H1 (cell line): ENCODE measurements around the gene CCT4. TPM values are rescaled to one million over a fixed set of nuclear protein-coding genes. Genes with fewer than 3 reads are reported as not detected.

ENCODE experiments used
- CTCF ChIA-PET: fragments of 300-600 bp; sonication (Branson Sonifier 250); formaldehyde crosslinking; loops from one replicate; lab custom pipeline; 2021; ENCODE audit not compliant: partially characterized antibody; lab: Charles Lee
- POLR2A ChIA-PET: fragments of 300-600 bp; sonication (Branson Sonifier 250); formaldehyde crosslinking; loops from one replicate; lab custom pipeline; 2021; ENCODE audit warnings: inconsistent platforms; ENCODE audit not compliant: partially characterized antibody; lab: Charles Lee
- DNase-seq, 2 experiments: peaks; one replicate each; pipeline versions ENCODE4 v3.0.0 to v3.0.0-alpha.2; 2010 to 2022; ENCODE audit warnings: low spot score in 2 of 2, low read depth in 1 of 2, mixed read lengths in 1 of 2
- FAIRE-seq: peaks from 2 replicates; lab custom pipeline; 2011; peaks lifted over from hg19 to GRCh38; lab: Jason Lieb, UNC
- H2AFZ ChIP-seq: 2 replicates; pipeline ENCODE4 v1.8.1; 2012; ENCODE audit warnings: low read length, inconsistent platforms
- H2AK5ac ChIP-seq: 2 replicates; pipeline ENCODE4 v1.6.1; 2013; ENCODE audit warnings: low read depth, low read length
- H2BK120ac ChIP-seq: replicated peaks from 2 replicates; pipeline ENCODE3; 2013; ENCODE audit warnings: low read depth, low read length, inconsistent platforms
- H2BK12ac ChIP-seq: 2 replicates; pipeline ENCODE4 v1.6.1; 2013; ENCODE audit warnings: low read depth, low read length
- H2BK15ac ChIP-seq: 2 replicates; pipeline ENCODE4 v1.6.1; 2013; ENCODE audit warnings: low read length
- H2BK20ac ChIP-seq: 2 replicates; pipeline ENCODE4 v1.6.1; 2013; ENCODE audit warnings: low read length
- H2BK5ac ChIP-seq: 2 replicates; pipeline ENCODE4 v1.6.1; 2013; ENCODE audit warnings: low read depth, low read length
- H3K14ac ChIP-seq: 2 replicates; pipeline ENCODE4 v1.6.1; 2013; ENCODE audit warnings: inconsistent platforms; ENCODE audit not compliant: insufficient read length
- H3K18ac ChIP-seq: 2 replicates; pipeline ENCODE4 v1.6.1; 2013; ENCODE audit warnings: low read length; ENCODE audit errors: extremely low read depth
- H3K23ac ChIP-seq: 2 replicates; pipeline ENCODE4 v1.6.1; 2013; ENCODE audit warnings: inconsistent platforms; ENCODE audit not compliant: insufficient read length
- H3K23me2 ChIP-seq: 2 replicates; pipeline ENCODE4 v1.6.1; 2013; ENCODE audit warnings: low read depth, low read length
- H3K27ac ChIP-seq: 2 replicates; pipeline ENCODE4 v1.6.1; 2011; ENCODE audit warnings: low read depth, low read length, inconsistent platforms
- H3K27me3 ChIP-seq, 4 experiments: replicated peaks in 1 of 4; 1 replicate in 1 of 4; 2 replicates in 3 of 4; pipeline versions ENCODE4 v1.6.1 to v1.8.1; 2011 to 2013; ENCODE audit warnings: low read length in 3 of 4, mild to moderate bottlenecking in 3 of 4, inconsistent platforms in 2 of 4, mixed read lengths in 2 of 4, moderate library complexity in 1 of 4; ENCODE audit not compliant: control insufficient read depth in 3 of 4, insufficient read depth in 3 of 4; ENCODE audit errors: extremely low read depth in 1 of 4
- H3K36me3 ChIP-seq, 4 experiments: 2 replicates each; pipeline versions ENCODE4 v1.6.1 to v1.8.1; 2011 to 2013; ENCODE audit warnings: mild to moderate bottlenecking in 4 of 4, low read length in 3 of 4, moderate library complexity in 2 of 4, control low read depth in 1 of 4, inconsistent platforms in 1 of 4; ENCODE audit not compliant: insufficient read depth in 4 of 4, control insufficient read depth in 2 of 4
- H3K4ac ChIP-seq: replicated peaks from 2 replicates; pipeline ENCODE3; 2013; ENCODE audit warnings: low read length, low read depth, mixed read lengths, inconsistent platforms; ENCODE audit not compliant: insufficient read length
- H3K4me1 ChIP-seq, 4 experiments: replicated peaks in 1 of 4; 1 replicate in 1 of 4; 2 replicates in 3 of 4; pipeline versions ENCODE4 v1.6.1 to v1.8.1; 2011 to 2013; ENCODE audit warnings: low read length in 3 of 4, inconsistent platforms in 2 of 4, mixed read lengths in 1 of 4; ENCODE audit not compliant: insufficient read depth in 4 of 4, control insufficient read depth in 3 of 4
- H3K4me2 ChIP-seq, 2 experiments: 2 replicates each; pipeline versions ENCODE4 v1.6.1 to v1.8.1; 2011 to 2013; ENCODE audit warnings: low read depth in 2 of 2, low read length in 2 of 2, control low read depth in 1 of 2, inconsistent platforms in 1 of 2, mild to moderate bottlenecking in 1 of 2; ENCODE audit not compliant: insufficient read depth in 1 of 2
- H3K4me3 ChIP-seq, 4 experiments: fragments of 200-600, 300-600 bp in 1 of 4; sonication (generic), shearing (Covaris generic), sonication (Bioruptor Twin) in 1 of 4; 2 replicates each; pipeline versions ENCODE4 v1.5.1 to v1.8.1; 2011 to 2016; ENCODE audit warnings: low read length in 4 of 4, low read depth in 3 of 4, control low read depth in 2 of 4, inconsistent platforms in 2 of 4, mild to moderate bottlenecking in 2 of 4, mixed read lengths in 1 of 4, moderate library complexity in 1 of 4; ENCODE audit not compliant: insufficient read depth in 2 of 4; ENCODE audit errors: extremely low read depth in 1 of 4
- H3K56ac ChIP-seq: replicated peaks from 2 replicates; pipeline ENCODE3; 2013; ENCODE audit warnings: low read depth, mild to moderate bottlenecking, mixed read lengths, low read length, inconsistent platforms; ENCODE audit not compliant: insufficient read length
- H3K79me1 ChIP-seq: 2 replicates; pipeline ENCODE4 v1.6.1; 2013; ENCODE audit warnings: low read depth, low read length, control low read depth
- H3K79me2 ChIP-seq, 2 experiments: 2 replicates each; pipeline versions ENCODE4 v1.6.1 to v1.8.1; 2012 to 2013; ENCODE audit warnings: low read length in 2 of 2, mild to moderate bottlenecking in 2 of 2, inconsistent platforms in 1 of 2; ENCODE audit not compliant: insufficient read depth in 2 of 2, control insufficient read depth in 1 of 2
- H3K9ac ChIP-seq, 4 experiments: replicated peaks in 1 of 4; 1 replicate in 1 of 4; 2 replicates in 3 of 4; pipeline versions ENCODE4 v1.6.1 to v1.8.1; 2011 to 2013; ENCODE audit warnings: low read depth in 3 of 4, low read length in 3 of 4, control low read depth in 2 of 4, mild to moderate bottlenecking in 2 of 4, moderate library complexity in 2 of 4, inconsistent platforms in 1 of 4; ENCODE audit errors: extremely low read depth in 1 of 4
- H3K9me3 ChIP-seq, 2 experiments: 2 replicates each; pipeline versions ENCODE4 v1.6.1 to v1.8.1; 2012 to 2013; ENCODE audit warnings: mild to moderate bottlenecking in 2 of 2, moderate library complexity in 2 of 2, control low read depth in 1 of 2, inconsistent platforms in 1 of 2, low read depth in 1 of 2, low read length in 1 of 2, mixed read lengths in 1 of 2; ENCODE audit not compliant: insufficient read depth in 2 of 2
- H4K20me1 ChIP-seq, 2 experiments: replicated peaks in 1 of 2; 2 replicates each; pipeline versions ENCODE3 to v1.8.1; 2011 to 2013; ENCODE audit warnings: inconsistent platforms in 2 of 2, low read length in 2 of 2, mild to moderate bottlenecking in 1 of 2; ENCODE audit not compliant: insufficient read depth in 2 of 2, control insufficient read depth in 1 of 2
- H4K5ac ChIP-seq: 2 replicates; pipeline ENCODE4 v1.6.1; 2013; ENCODE audit warnings: low read length, low read depth, mixed read lengths, inconsistent platforms; ENCODE audit not compliant: insufficient read length
- H4K8ac ChIP-seq: 2 replicates; pipeline ENCODE4 v1.8.0; 2013; ENCODE audit warnings: mild to moderate bottlenecking, moderate library complexity, low read length, inconsistent platforms; ENCODE audit not compliant: insufficient read depth; ENCODE audit errors: extremely low read depth
- H4K91ac ChIP-seq: replicated peaks from 2 replicates; pipeline ENCODE3; 2013; ENCODE audit warnings: low read length, mixed read lengths, inconsistent platforms; ENCODE audit not compliant: insufficient read length
- EGR1 ChIP-seq: IDR thresholded peaks from 2 replicates; pipeline ENCODE4 v1.6.1; 2011; ENCODE audit warnings: low read depth, low read length, borderline replicate concordance
- GABPA ChIP-seq: IDR thresholded peaks from 2 replicates; pipeline ENCODE4 v1.6.1; 2011; ENCODE audit warnings: mild to moderate bottlenecking, low read length, moderate library complexity, borderline replicate concordance; ENCODE audit not compliant: insufficient read depth
- GTF2F1 ChIP-seq: IDR thresholded peaks from 2 replicates; pipeline ENCODE4 v1.6.1; 2012; ENCODE audit warnings: low read depth, low read length, improper control_type of control experiment, borderline replicate concordance
- JUN ChIP-seq: IDR thresholded peaks from 2 replicates; pipeline ENCODE4 v1.6.1; 2011; ENCODE audit warnings: low read depth, mild to moderate bottlenecking, improper control_type of control experiment, low read length
- JUND ChIP-seq: IDR thresholded peaks from 2 replicates; pipeline ENCODE4 v1.6.1; 2011; ENCODE audit warnings: mild to moderate bottlenecking, improper control_type of control experiment, low read length
- MAFK ChIP-seq: IDR thresholded peaks from 2 replicates; pipeline ENCODE4 v1.6.1; 2012; ENCODE audit warnings: low read depth, mild to moderate bottlenecking, improper control_type of control experiment, low read length
- NANOG ChIP-seq: IDR thresholded peaks from 2 replicates; pipeline ENCODE4 v1.6.1; 2011; ENCODE audit warnings: low read length, low read depth, mild to moderate bottlenecking, inconsistent platforms; ENCODE audit not compliant: insufficient read depth, poor library complexity, severe bottlenecking
- POU5F1 ChIP-seq: IDR thresholded peaks from 2 replicates; pipeline ENCODE4 v1.6.1; 2011; ENCODE audit warnings: low read depth, mild to moderate bottlenecking, low read length, moderate library complexity
- SP1 ChIP-seq: IDR thresholded peaks from 2 replicates; pipeline ENCODE4 v1.6.1; 2011; ENCODE audit warnings: low read depth, low read length
- SP2 ChIP-seq: IDR thresholded peaks from 2 replicates; pipeline ENCODE4 v1.6.1; 2012; ENCODE audit warnings: mild to moderate bottlenecking, low read length, inconsistent platforms
- TEAD4 ChIP-seq: IDR thresholded peaks from 2 replicates; pipeline ENCODE4 v1.6.1; 2012; ENCODE audit warnings: low read depth, low read length, inconsistent platforms, mixed read lengths
- ZNF274 ChIP-seq: IDR thresholded peaks from 2 replicates; pipeline ENCODE4 v1.7.0; 2012; ENCODE audit warnings: low read length, borderline replicate concordance; ENCODE audit errors: extremely low read depth
- WGBS, 2 experiments: shearing (Covaris generic) in 1 of 2; methylation state at CpG; one replicate each; pipeline versions ENCODE4 v1.1.6 to v1.1.7; 2013 to 2015; ENCODE audit warnings: low lambda C conversion rate in 2 of 2, mixed read lengths in 2 of 2, inconsistent platforms in 1 of 2, low coverage in 1 of 2, missing lambda C conversion rate in 1 of 2; ENCODE audit not compliant: insufficient replicate concordance in 2 of 2, insufficient coverage in 1 of 2, insufficient read length in 1 of 2; ENCODE audit errors: extremely low coverage in 1 of 2, missing lambda C conversion rate in 1 of 2; 5-methylcytosine and 5-hydroxymethylcytosine counted together
- polyA plus RNA-seq, 7 experiments: library from polyadenylated mRNA; depleted of rRNA in 3 of 7; stranded (reverse) in 5 of 7; unstranded in 2 of 7; fragments of >200 nt in 5 of 7; fragments of 200-250 nt in 2 of 7; gene quantifications; 1 replicate in 5 of 7; 2 replicates in 1 of 7; 4 replicates in 1 of 7; pipeline versions ENCODE4 v1.2.1 to v1.2.3, GENCODE V29; 2011 to 2013; ENCODE audit warnings: missing spikeins in 2 of 7, mixed read lengths in 2 of 7
- total RNA-seq: library from RNA; stranded (reverse); fragmentation: NEBNext Ultra II Directional; extraction: Animal tissue kit (Norgen Biotek cat#: 25700); gene quantifications from 2 replicates; pipeline ENCODE4 v1.2.1, GENCODE V29; 2021

The CCT4 gene
- total and polyA plus RNA-seq, 2 of the 8 experiments (the other 6 are each of a cell fraction or from before 2014, with no cell fraction given): 129 to 359 TPM

- Histone ChIP-seq H2BK20ac (no peak within 1 kb of the TSS), H3K18ac (0 out of 2 replicates have a peak within 1 kb of the TSS, but pooled peaks have one; percentile 79), H3K27me3 (no peaks in the 10 kb centered on the region), H4K20me1 (no peaks in the 10 kb centered on the region), H2AK5ac (no peak within 1 kb of the TSS), H2AFZ (peak within 1 kb of the TSS; percentile 91), H4K8ac (peak within 1 kb of the TSS; percentile 89), H3K9ac (peak within 1 kb of the TSS in 3 of 4 experiments; percentile 70 to 72 (median 72); a peak in 6 of 7 replicates), H3K4me3 (peak within 1 kb of the TSS; percentile 73 to 94 (median 92)), H3K79me1 (no peaks in the 10 kb centered on the region), H3K4ac (no peak within 1 kb of the TSS), H3K23me2 (peaks cover 5% of the 10 kb centered on the region; the same call in 1 of the 2 replicates), H3K79me2 (no peaks in the 10 kb centered on the region), H4K91ac (no peak within 1 kb of the TSS), H3K14ac (no peak within 1 kb of the TSS), H3K27ac (no peak within 1 kb of the TSS), H3K56ac (peak within 1 kb of the TSS; percentile 27), H3K36me3 (no peaks in the 10 kb centered on the region), H3K4me1 (no peaks in the 10 kb centered on the region), H3K4me2 (peak within 1 kb of the TSS; percentile 75 to 77), H3K9me3 (no peaks in the 10 kb centered on the region), H2BK120ac (no peak within 1 kb of the TSS), H2BK15ac (no peak within 1 kb of the TSS), H2BK12ac (no peak within 1 kb of the TSS), H3K23ac (no peak within 1 kb of the TSS), H4K5ac (peak within 1 kb of the TSS; percentile 41), H2BK5ac (no peak within 1 kb of the TSS)
- peak in 1 of 2 experiments; percentile 86 for DNase-seq
- 4% methylated on average over 33 of the region's 33 CpGs; no CpG with 5 or more reads in 1 of the 2 experiments for WGBS, 2 experiments
- POLR2A ChIA-PET: interaction anchor here (1.8 kb wide), 1 partner anchor 13 kb away, joined by 4 read pairs; no protein-coding TSS in a partner anchor
- CTCF ChIA-PET: interaction anchor here (0.8 to 1.2 kb wide), 3 partner anchors 12 to 111 kb away, joined by 3 read pairs; no protein-coding TSS in a partner anchor
- FAIRE-seq: no peak
- TF ChIP-seq NANOG (no peak), SP1 (0 out of 2 replicates have a peak, but pooled peaks have one; percentile 41), GTF2F1 (no peak), GABPA (no peak), TEAD4 (no peak), JUN (no peak), ZNF274 (no peak), EGR1 (no peak), POU5F1 (no peak), JUND (no peak), SP2 (no peak), MAFK (no peak)
Observed at GRCh38 chr2:61905372-61906185, 17.1 kb upstream of the CCT4 start, which contains the start of gene COMMD1. Gene COMMD1, plus strand, starts transcription at chr2:61905674. Its CDS starts 5 bp downstream, at chr2:61905679.
